ENCODE data around the gene SCART1.
"Not testable (repeated sequence)": the region's sequence is repeated elsewhere in the genome, so short reads cannot be mapped to it uniquely, and the experiment has no call there.

Gene SCART1

GRCh38 chr10:133438711-133439273 lies 15.0 kb upstream of the SCART1 start:
- DNase-seq, result no peak

- DNase-seq, result no peak
These were observed 14.0 kb upstream of the SCART1 start for GRCh38 chr10:133439517-133440461.

- DNase-seq, result no peak
These were observed 13.0 kb upstream of the SCART1 start for GRCh38 chr10:133440633-133441285.

GRCh38 chr10:133441356-133441755 lies 12.4 kb upstream of the SCART1 start:
- not testable (repeated sequence) for DNase-seq

GRCh38 chr10:133441780-133442179 lies 12.0 kb upstream of the SCART1 start:
- DNase-seq, result no peak

- no peak for DNase-seq
These were observed 11.4 kb upstream of the SCART1 start for GRCh38 chr10:133442191-133442966.

- no peak for DNase-seq
These were observed 10.5 kb upstream of the SCART1 start for GRCh38 chr10:133442967-133443924.

- no peak for DNase-seq
These were observed 9.1 kb upstream of the SCART1 start for GRCh38 chr10:133444342-133445267.

- DNase-seq, result no peak
These were observed 8.4 kb upstream of the SCART1 start for GRCh38 chr10:133445268-133445732.

- DNase-seq, result no peak
These were observed 7.7 kb upstream of the SCART1 start for GRCh38 chr10:133445751-133446708.

GRCh38 chr10:133446979-133447378 lies 6.8 kb upstream of the SCART1 start:
- no peak for DNase-seq

GRCh38 chr10:133448120-133448519 lies 5.6 kb upstream of the SCART1 start:
- DNase-seq, result no peak

- DNase-seq, result no peak
These were observed 2.4 kb upstream of the SCART1 start for GRCh38 chr10:133451346-133451745.

GRCh38 chr10:133452453-133452852 lies 1.3 kb upstream of the SCART1 start:
- DNase-seq, result no peak

- DNase-seq, result no peak
These were observed 604 bp downstream of the SCART1 start for GRCh38 chr10:133454204-133454893.

- no peak for DNase-seq
These were observed 1.5 kb downstream of the SCART1 start for GRCh38 chr10:133455196-133455595.

GRCh38 chr10:133455611-133456031 lies 1.9 kb downstream of the SCART1 start:
- DNase-seq, result no peak

All from SIG-M5 (cell line).